ENCODE results near the gene ACAP2.

ACAP2 gene

GRCh38 chr3:195441992-195442572, 738 bp downstream of the ACAP2 start:
- peak; percentile 76 for FAIRE-seq
- TF ChIP-seq POLR2A (IDR thresholded peaks at IDR 0.05; ENCODE audit: low read depth, low read length) = no peak
- TF ChIP-seq TAF1 (IDR thresholded peaks at IDR 0.05; ENCODE audit: borderline replicate concordance, low read depth, low read length) = no peak
- no peak for TF ChIP-seq POLR2AphosphoS5 (IDR thresholded peaks at IDR 0.05; ENCODE audit: low read depth, low read length)
- DNase-seq (ENCODE audit: insufficient read length) = peak; percentile 42

GRCh38 chr3:195441476-195441991, 1.3 kb downstream of the ACAP2 start:
- DNase-seq (ENCODE audit: insufficient read length) = no peak
- FAIRE-seq = no peak
- TF ChIP-seq POLR2A (IDR thresholded peaks at IDR 0.05; ENCODE audit: low read depth, low read length) (no peak), POLR2AphosphoS5 (IDR thresholded peaks at IDR 0.05; ENCODE audit: low read depth, low read length) (no peak), TAF1 (IDR thresholded peaks at IDR 0.05; ENCODE audit: borderline replicate concordance, low read depth, low read length) (no peak)

- no peak for FAIRE-seq
Measured at GRCh38 chr3:195441051-195441450, 1.8 kb downstream of the ACAP2 start.

GRCh38 chr3:195440379-195440778, 2.4 kb downstream of the ACAP2 start:
- peak; percentile 56 for FAIRE-seq
- no peak for DNase-seq (ENCODE audit: insufficient read length)
- TF ChIP-seq POLR2AphosphoS5 (IDR thresholded peaks at IDR 0.05; ENCODE audit: low read depth, low read length) (no peak), POLR2A (IDR thresholded peaks at IDR 0.05; ENCODE audit: low read depth, low read length) (no peak), TAF1 (IDR thresholded peaks at IDR 0.05; ENCODE audit: borderline replicate concordance, low read depth, low read length) (no peak)

More at GRCh38 chr3:195441051-195441450, 1.8 kb downstream of the ACAP2 start:
- TF ChIP-seq POLR2A (IDR thresholded peaks at IDR 0.05; ENCODE audit: low read depth, low read length) = no peak
- TF ChIP-seq POLR2AphosphoS5 (IDR thresholded peaks at IDR 0.05; ENCODE audit: low read depth, low read length) = no peak
- TF ChIP-seq TAF1 (IDR thresholded peaks at IDR 0.05; ENCODE audit: borderline replicate concordance, low read depth, low read length) = no peak
- DNase-seq (ENCODE audit: insufficient read length) = no peak

GRCh38 chr3:195438371-195438770, 4.4 kb downstream of the ACAP2 start:
- TF ChIP-seq POLR2A (IDR thresholded peaks at IDR 0.05; ENCODE audit: low read depth, low read length) (no peak), TAF1 (IDR thresholded peaks at IDR 0.05; ENCODE audit: borderline replicate concordance, low read depth, low read length) (no peak), POLR2AphosphoS5 (IDR thresholded peaks at IDR 0.05; ENCODE audit: low read depth, low read length) (no peak)
- DNase-seq (ENCODE audit: insufficient read length) (no peak), FAIRE-seq (no peak)

GRCh38 chr3:195425849-195426248, 17.0 kb downstream of the ACAP2 start:
- FAIRE-seq (no peak), DNase-seq (ENCODE audit: insufficient read length) (no peak)
- TF ChIP-seq TAF1 (IDR thresholded peaks at IDR 0.05; ENCODE audit: borderline replicate concordance, low read depth, low read length) (no peak), POLR2A (IDR thresholded peaks at IDR 0.05; ENCODE audit: low read depth, low read length) (no peak), POLR2AphosphoS5 (IDR thresholded peaks at IDR 0.05; ENCODE audit: low read depth, low read length) (no peak)

- FAIRE-seq (no peak), DNase-seq (ENCODE audit: insufficient read length) (no peak)
- TF ChIP-seq POLR2AphosphoS5 (IDR thresholded peaks at IDR 0.05; ENCODE audit: low read depth, low read length) = no peak
- no peak for TF ChIP-seq TAF1 (IDR thresholded peaks at IDR 0.05; ENCODE audit: borderline replicate concordance, low read depth, low read length)
- TF ChIP-seq POLR2A (IDR thresholded peaks at IDR 0.05; ENCODE audit: low read depth, low read length) = no peak
Measured at GRCh38 chr3:195423818-195424217, 19.0 kb downstream of the ACAP2 start.

GRCh38 chr3:195421400-195421799, 21.4 kb downstream of the ACAP2 start:
- TF ChIP-seq TAF1 (IDR thresholded peaks at IDR 0.05; ENCODE audit: borderline replicate concordance, low read depth, low read length) (no peak), POLR2A (IDR thresholded peaks at IDR 0.05; ENCODE audit: low read depth, low read length) (no peak), POLR2AphosphoS5 (IDR thresholded peaks at IDR 0.05; ENCODE audit: low read depth, low read length) (no peak)
- no peak for FAIRE-seq
- no peak for DNase-seq (ENCODE audit: insufficient read length)

GRCh38 chr3:195416795-195417194, 26.0 kb downstream of the ACAP2 start:
- FAIRE-seq = no peak
- TF ChIP-seq POLR2AphosphoS5 (IDR thresholded peaks at IDR 0.05; ENCODE audit: low read depth, low read length) (no peak), POLR2A (IDR thresholded peaks at IDR 0.05; ENCODE audit: low read depth, low read length) (no peak), TAF1 (IDR thresholded peaks at IDR 0.05; ENCODE audit: borderline replicate concordance, low read depth, low read length) (no peak)
- no peak for DNase-seq (ENCODE audit: insufficient read length)

- no peak for FAIRE-seq
- no peak for DNase-seq (ENCODE audit: insufficient read length)
- no peak for TF ChIP-seq TAF1 (IDR thresholded peaks at IDR 0.05; ENCODE audit: borderline replicate concordance, low read depth, low read length)
- TF ChIP-seq POLR2AphosphoS5 (IDR thresholded peaks at IDR 0.05; ENCODE audit: low read depth, low read length) = no peak
- no peak for TF ChIP-seq POLR2A (IDR thresholded peaks at IDR 0.05; ENCODE audit: low read depth, low read length)
Measured at GRCh38 chr3:195411836-195412235, 31.0 kb downstream of the ACAP2 start.

GRCh38 chr3:195410546-195410945, 32.3 kb downstream of the ACAP2 start:
- TF ChIP-seq TAF1 (IDR thresholded peaks at IDR 0.05; ENCODE audit: borderline replicate concordance, low read depth, low read length) (no peak), POLR2AphosphoS5 (IDR thresholded peaks at IDR 0.05; ENCODE audit: low read depth, low read length) (no peak), POLR2A (IDR thresholded peaks at IDR 0.05; ENCODE audit: low read depth, low read length) (no peak)
- FAIRE-seq (no peak), DNase-seq (ENCODE audit: insufficient read length) (no peak)

Data from GM12892 (cell line).